Measurements from ENCODE around the gene RAB34.

The RAB34 gene

GRCh38 chr17:28759256-28759865 is 41.7 kb upstream of the RAB34 start:
- no peak for TF ChIP-seq POU6F1 (CRISPR knock-in tag; IDR thresholded peaks at IDR 0.05; ENCODE audit: borderline replicate concordance, low read depth)
- no peak for TF ChIP-seq CREB5 (CRISPR knock-in tag; IDR thresholded peaks at IDR 0.05; ENCODE audit: low read depth)
- TF ChIP-seq ZFP30 (CRISPR knock-in tag; IDR thresholded peaks at IDR 0.05): no peak
- no peak for TF ChIP-seq BACH2 (CRISPR knock-in tag; IDR thresholded peaks at IDR 0.05; ENCODE audit: borderline replicate concordance)
- no peak for TF ChIP-seq PATZ1 (CRISPR knock-in tag; IDR thresholded peaks at IDR 0.05; ENCODE audit: borderline replicate concordance)
- no peak for TF ChIP-seq OSR1 (CRISPR knock-in tag; IDR thresholded peaks at IDR 0.05)
- TF ChIP-seq RARB (CRISPR knock-in tag; IDR thresholded peaks at IDR 0.05): no peak
- TF ChIP-seq ZNF8 (CRISPR knock-in tag; IDR thresholded peaks at IDR 0.05): no peak
- no peak for TF ChIP-seq CSDC2 (CRISPR knock-in tag; IDR thresholded peaks at IDR 0.05)
- ATAC-seq: no peak

GRCh38 chr17:28758411-28759121 is 40.9 kb upstream of the RAB34 start:
- ATAC-seq: no peak
- TF ChIP-seq TCF4 (CRISPR knock-in tag; IDR thresholded peaks at IDR 0.05; ENCODE audit: borderline replicate concordance): no peak
- no peak for TF ChIP-seq ZNF70 (CRISPR knock-in tag; IDR thresholded peaks at IDR 0.05)
- no peak for TF ChIP-seq ZFP3 (CRISPR knock-in tag; IDR thresholded peaks at IDR 0.05)
- no peak for TF ChIP-seq POU6F1 (CRISPR knock-in tag; IDR thresholded peaks at IDR 0.05; ENCODE audit: borderline replicate concordance, low read depth)
- TF ChIP-seq ZNF8 (CRISPR knock-in tag; IDR thresholded peaks at IDR 0.05): no peak
- TF ChIP-seq ARNTL (CRISPR knock-in tag; IDR thresholded peaks at IDR 0.05; ENCODE audit: borderline replicate concordance, low read depth): no peak
- TF ChIP-seq SNAI2 (CRISPR knock-in tag; IDR thresholded peaks at IDR 0.05): no peak
- no peak for TF ChIP-seq GLIS3 (CRISPR knock-in tag; IDR thresholded peaks at IDR 0.05)
- no peak for TF ChIP-seq ESRRG (CRISPR knock-in tag; IDR thresholded peaks at IDR 0.05)
- TF ChIP-seq CSDC2 (CRISPR knock-in tag; IDR thresholded peaks at IDR 0.05): no peak
- no peak for TF ChIP-seq CSRNP3 (CRISPR knock-in tag; IDR thresholded peaks at IDR 0.05)
- no peak for TF ChIP-seq ZNF565 (CRISPR knock-in tag; conservative IDR thresholded peaks at IDR 0.05; ENCODE audit: low read depth)
- TF ChIP-seq OSR1 (CRISPR knock-in tag; IDR thresholded peaks at IDR 0.05): no peak
- TF ChIP-seq TOX (CRISPR knock-in tag; IDR thresholded peaks at IDR 0.05; ENCODE audit: borderline replicate concordance): no peak
- TF ChIP-seq ISL1 (CRISPR knock-in tag; IDR thresholded peaks at IDR 0.05): no peak

- no peak for ATAC-seq
- TF ChIP-seq TSHZ2 (CRISPR knock-in tag; IDR thresholded peaks at IDR 0.05) (no peak), ZNF565 (CRISPR knock-in tag; conservative IDR thresholded peaks at IDR 0.05; ENCODE audit: low read depth) (no peak), TCF4 (CRISPR knock-in tag; IDR thresholded peaks at IDR 0.05; ENCODE audit: borderline replicate concordance) (no peak), CSRNP3 (CRISPR knock-in tag; IDR thresholded peaks at IDR 0.05) (no peak), ZC3H10 (CRISPR knock-in tag; IDR thresholded peaks at IDR 0.05) (no peak), SNAI2 (CRISPR knock-in tag; IDR thresholded peaks at IDR 0.05) (no peak), PPARA (CRISPR knock-in tag; IDR thresholded peaks at IDR 0.05; ENCODE audit: borderline replicate concordance) (no peak), CSDC2 (CRISPR knock-in tag; IDR thresholded peaks at IDR 0.05) (no peak), RARB (CRISPR knock-in tag; IDR thresholded peaks at IDR 0.05) (no peak), BACH2 (CRISPR knock-in tag; IDR thresholded peaks at IDR 0.05; ENCODE audit: borderline replicate concordance) (no peak), GLIS3 (CRISPR knock-in tag; IDR thresholded peaks at IDR 0.05) (no peak), ISL1 (CRISPR knock-in tag; IDR thresholded peaks at IDR 0.05) (no peak), ZNF70 (CRISPR knock-in tag; IDR thresholded peaks at IDR 0.05) (no peak)
Observed at GRCh38 chr17:28756049-28756804, 38.6 kb upstream of the RAB34 start.

Data from SK-N-SH treated with all-trans-retinoic acid at 6 μM for 48 hours (cell line).